ENCODE data around the gene CRHR2.

CRHR2 gene

DNA sequence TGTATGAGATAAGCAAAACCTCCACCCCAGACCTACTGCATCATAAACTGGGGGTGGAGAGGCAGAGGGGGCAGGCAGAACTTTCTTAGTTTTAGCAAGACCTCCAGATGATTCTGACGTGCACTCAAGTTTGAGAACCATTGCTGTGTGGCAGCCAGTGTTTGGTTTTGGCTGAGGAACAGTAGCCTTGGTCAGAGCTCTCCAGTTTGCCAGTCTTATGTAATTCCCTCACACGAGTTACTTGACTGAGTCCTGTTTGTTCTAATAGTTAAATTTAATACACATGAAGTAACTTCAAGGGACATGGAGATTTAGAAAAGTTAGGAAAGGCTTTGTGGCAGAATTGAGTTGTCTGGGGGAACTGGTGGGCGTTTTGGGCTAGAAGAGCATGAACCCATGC lies 49.0 kb downstream of the CRHR2 start:
- no peak for DNase-seq (ENCODE audit: low read depth in 2 of 3, low spot score in 1 of 3)

DNA sequence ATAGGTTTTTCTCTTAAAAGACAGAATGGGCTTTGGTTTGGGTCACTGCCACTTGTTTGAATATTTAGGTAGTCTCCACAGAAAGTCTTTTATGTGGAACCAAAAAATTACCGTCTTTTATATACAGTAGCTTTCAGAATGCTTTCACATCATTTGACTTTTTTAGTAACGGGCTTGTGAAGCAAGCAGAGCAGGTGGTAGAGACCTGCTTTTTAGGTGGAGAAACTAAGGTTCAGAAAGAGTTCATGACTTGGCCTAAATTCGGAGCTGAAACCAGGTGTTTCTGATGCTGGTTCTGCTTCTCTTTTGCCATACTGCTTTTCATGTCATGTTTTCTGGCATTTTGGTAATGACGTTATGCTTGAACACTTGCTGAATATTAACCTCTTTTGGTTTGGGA lies 51.3 kb downstream of the CRHR2 start:
- DNase-seq (ENCODE audit: low read depth in 2 of 3, low spot score in 1 of 3): no peak

DNA sequence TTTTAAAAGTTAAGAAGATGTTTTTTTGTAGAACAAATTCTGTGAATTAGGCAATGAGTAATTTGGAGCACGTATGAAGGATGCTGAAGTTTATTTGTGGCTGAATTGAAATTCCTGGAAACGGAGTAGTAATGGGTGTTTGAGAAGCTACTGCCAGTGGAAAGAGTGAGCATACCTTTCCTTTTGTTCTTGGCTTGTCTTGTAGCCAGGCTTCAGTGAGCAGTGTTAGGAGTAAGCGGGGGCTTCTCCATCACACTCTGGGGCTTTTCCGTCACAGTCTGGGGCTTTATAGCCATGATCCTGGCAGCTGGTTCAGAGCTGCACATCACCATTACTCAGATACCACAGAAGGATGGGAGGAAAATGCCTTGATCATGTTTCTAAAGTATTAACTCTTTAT lies 55.2 kb downstream of the CRHR2 start:
- DNase-seq (ENCODE audit: low read depth in 2 of 3, low spot score in 1 of 3): no peak

DNA sequence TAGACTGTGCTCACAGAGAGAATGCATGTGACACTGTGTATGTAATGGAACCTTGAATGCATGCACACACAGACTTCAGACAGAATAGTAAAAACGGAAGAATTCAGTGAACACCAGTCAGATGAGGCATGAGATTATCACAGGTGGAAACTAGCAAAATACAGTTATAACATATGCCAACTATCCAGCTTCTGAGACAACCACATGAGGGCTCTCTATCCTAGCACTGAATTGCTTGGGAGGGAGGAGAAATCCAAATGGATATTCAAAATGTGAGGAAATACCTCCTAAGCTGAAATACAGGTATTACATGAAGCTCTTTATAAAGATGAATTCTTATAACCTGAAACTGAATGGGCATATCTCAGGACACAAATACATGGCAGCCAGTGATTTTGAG lies 57.0 kb downstream of the CRHR2 start:
- no peak for DNase-seq (ENCODE audit: low read depth in 2 of 3, low spot score in 1 of 3)

DNA sequence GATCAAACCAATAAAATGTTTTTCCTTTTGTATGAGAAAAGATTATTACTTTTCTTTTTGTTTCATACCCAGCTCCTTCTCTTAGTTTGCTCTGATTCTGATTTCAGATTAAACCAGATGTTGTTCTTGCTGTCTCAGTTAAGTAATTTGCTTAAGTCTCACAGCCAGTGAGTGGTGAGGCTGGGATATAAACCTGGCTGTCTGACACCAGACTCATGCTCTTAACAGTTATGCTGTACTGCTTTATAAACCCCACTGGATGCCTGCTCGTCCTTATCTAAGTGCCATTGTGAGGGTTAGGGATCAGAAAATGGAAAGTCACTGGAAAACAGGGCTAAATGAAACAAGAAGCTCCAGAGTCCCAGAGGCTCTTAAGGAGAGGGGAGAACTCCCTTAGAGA lies 63.3 kb downstream of the CRHR2 start:
- no peak for DNase-seq (ENCODE audit: low read depth in 2 of 3, low spot score in 1 of 3)

DNA sequence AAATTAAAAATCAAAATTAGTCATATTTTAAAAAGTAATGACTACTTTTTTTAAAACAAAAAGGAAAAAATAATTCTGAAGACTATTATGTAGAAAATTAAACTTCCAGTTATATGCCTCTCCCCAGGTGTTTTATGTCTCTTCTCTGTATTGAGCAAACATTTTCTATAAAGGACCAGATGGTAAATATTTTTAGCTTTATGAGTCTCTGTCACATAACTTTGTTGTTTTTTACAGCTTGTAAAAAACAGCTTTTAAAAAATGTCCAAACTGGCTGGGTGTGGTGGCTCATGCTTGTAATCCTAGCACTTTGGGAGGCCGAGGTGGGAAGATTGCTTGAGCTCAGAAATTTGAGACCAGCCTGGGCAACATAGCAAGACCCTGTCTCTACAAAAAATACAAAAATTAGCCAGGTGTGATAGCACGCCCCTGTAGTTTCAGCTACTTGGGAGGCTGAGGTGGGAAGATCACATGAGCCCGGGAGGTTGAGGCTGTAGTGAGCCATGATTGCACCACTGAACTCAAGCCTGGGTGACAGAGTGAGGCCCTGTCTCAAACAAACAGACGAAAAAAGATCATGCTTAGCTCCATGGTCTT lies 64.1 kb downstream of the CRHR2 start:
- DNase-seq (ENCODE audit: low read depth in 2 of 3, low spot score in 1 of 3): no peak

DNA sequence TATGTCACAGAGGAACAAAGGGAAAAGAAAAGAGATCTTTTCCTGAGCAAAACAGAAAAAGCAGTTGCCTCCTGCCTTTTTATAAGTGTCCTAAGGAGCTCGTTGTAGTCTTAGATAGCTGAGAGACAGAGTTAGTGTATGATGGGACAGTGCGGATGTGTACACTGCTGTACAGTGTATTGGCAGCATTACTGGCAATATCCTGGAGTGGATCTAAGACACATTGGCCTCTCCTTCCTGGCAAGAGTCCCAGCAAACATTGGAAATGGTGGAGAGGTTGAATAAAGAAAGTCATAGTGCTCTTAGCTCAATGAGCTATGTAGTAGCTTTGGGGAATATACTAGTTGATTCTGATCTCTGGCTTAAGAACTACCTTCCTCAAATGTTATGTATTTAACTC lies 64.9 kb downstream of the CRHR2 start:
- no peak for DNase-seq (ENCODE audit: low read depth in 2 of 3, low spot score in 1 of 3)

DNA sequence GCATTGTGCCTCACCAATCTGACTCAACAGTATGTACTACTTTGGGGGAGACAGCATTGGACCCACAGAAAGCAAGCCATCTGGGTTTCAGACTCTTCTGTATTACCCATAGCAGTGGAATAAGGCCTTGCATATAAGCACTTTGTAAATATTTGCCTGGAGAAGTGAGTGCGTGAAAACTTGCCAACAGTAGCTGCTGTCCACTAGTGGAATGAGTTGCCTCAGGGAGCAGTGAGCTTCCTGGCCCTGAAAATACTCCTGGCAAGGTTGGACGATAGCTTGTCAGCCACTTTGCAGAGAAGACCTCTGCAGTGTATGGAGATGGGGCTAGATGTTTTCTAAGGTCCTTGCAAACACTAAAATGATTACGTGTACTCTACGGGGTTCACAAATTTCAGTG lies 65.9 kb downstream of the CRHR2 start:
- DNase-seq (ENCODE audit: low read depth in 2 of 3, low spot score in 1 of 3): no peak

DNA sequence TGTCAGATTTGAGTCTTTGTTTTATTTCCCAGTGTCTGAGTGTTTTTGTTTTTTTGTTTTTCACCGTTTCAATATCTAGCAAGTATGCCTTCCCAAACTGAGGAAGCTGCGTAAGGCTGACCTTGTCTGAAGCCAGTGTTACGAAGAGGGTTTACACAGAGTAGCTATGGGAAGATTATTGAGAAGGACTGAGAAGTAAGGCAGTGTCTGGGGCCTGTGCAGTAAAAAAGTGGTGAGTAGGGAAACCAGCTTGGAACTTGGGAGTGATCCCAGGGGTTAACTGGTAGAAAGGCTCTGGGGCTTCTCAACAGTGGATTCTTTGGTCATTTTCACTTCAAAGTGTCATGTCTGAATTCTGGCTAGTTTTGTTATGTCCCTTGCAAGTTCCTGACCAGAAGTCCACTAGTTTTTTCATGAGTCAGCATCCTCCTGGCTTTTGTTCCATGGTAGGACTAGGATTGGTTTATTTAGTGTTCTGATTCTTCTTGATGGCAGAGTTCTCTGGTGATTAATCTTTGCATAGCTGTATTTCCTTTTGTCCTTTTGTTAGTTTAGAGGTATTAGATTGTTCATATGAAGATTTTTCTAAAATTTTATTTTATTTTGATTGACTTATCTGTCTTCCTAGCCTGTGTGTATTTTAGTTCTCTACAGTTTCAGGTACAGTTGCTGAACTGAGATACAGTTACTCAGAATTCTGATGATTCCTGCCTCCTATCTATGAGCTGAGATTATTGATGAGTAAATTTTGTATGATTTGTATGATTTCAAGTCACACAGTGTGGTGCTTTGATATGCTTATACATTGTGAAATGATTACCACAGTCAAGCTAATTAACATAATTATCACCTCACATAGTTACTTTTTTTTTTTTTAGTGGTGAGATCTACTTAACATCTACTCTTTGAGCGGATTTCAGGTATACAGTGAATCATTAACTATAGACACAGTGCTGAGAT lies 68.6 kb downstream of the CRHR2 start:
- DNase-seq (ENCODE audit: low read depth in 2 of 3, low spot score in 1 of 3): no peak

DNA sequence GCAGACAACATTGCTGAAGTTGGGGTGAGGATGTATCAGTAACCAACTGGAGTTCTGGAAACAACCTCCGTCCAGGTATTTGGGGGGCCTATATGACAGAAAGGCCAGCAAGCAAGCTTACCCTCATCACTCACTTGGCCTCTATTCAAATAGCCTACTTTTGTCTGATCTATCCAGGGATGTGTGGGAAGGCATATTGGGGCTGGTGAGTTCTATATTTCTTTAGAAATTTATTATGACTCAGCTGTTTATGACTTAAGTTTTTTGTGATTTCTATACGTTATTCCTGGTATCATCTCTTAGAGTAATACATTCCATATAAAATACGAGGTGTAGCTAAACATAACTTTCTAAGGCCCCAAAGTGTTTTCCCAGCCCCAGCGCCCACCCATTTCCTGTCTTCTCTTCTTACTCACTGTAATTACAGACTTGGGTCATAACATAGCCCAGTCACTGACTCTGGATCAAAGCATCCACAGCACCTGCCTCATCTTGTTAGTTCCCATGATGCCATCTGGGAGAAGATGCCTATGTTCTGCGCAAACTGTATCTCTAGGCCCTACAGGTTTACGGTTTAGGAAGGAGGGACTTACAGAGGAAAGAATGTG lies 69.5 kb downstream of the CRHR2 start:
- DNase-seq (ENCODE audit: low read depth in 2 of 3, low spot score in 1 of 3): peak in 2 of 3 donors; percentile 12 to 34

DNA sequence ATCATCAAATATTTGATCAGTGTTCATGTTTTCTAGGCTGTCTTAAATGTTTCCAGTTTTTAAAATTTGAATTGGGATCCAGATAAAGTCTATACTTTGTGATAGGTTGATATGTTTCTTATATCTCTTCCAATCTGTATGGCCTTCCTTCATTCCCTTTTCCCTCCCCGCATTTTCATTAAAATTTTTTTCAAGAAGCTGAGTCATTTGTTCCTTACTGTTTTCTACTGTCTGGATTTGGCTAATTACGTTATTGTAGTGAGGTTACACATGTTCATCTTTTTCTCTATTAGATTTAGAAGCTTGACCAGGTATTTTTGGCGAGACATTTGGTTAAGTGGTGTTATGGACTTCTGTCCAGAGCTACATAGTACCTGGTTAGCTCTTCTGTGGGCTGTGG lies 76.4 kb downstream of the CRHR2 start:
- DNase-seq (ENCODE audit: low read depth in 2 of 3, low spot score in 1 of 3): no peak

DNA sequence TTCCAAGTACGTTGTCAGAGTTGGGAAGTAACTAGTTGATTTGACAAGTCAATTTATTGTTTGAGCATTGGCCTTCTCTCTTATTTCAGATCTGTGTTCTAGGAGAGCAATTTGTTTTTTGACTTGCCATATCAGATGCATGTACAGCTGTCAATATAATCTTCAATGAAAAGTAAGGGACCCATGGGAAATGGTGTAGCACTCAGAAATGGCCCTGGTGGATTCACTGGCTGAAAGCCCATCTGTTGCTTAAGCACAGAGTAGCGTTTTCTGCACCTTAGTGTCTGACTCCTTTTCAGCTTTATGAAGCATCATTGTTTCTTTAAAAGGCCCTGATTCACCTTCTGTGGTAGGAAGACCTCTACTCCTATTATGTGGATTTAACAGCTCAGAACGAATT lies 77.4 kb downstream of the CRHR2 start:
- DNase-seq (ENCODE audit: low read depth in 2 of 3, low spot score in 1 of 3): no peak

All from stimulated activated CD4-positive, alpha-beta T cell treated with anti-CD3 and anti-CD28 coated beads, Interleukin-12 subunit alpha, Interleukin-12 subunit beta, amount 100 ng/mL, for 48 hours (primary cell).